Cardiac septum (tissue), 1 donor: ENCODE results near the gene SPATA17. TPM values are rescaled to one million over a fixed set of nuclear protein-coding genes. Genes with fewer than 3 reads are reported as not detected.
"Not testable (repeated sequence)": the region's sequence is repeated elsewhere in the genome, so short reads cannot be mapped to it uniquely, and the experiment has no call there.

ENCODE experiments used
- DNase-seq: peaks from one replicate; pipeline ENCODE4 v3.0.0-alpha.2; 2020; ENCODE audit warnings: low spot score
- intact Hi-C: fragments of 100-400 bp; cut with DNase I; formaldehyde crosslinking; loops from one replicate; pipeline ENCODE4 v1.14.0; 2022
- total RNA-seq: library from RNA; stranded (reverse); fragmentation: NEBNext Ultra II Directional; extraction: Animal tissue kit (Norgen Biotek cat#: 25700); gene quantifications from one replicate; pipeline ENCODE4 v1.2.1, GENCODE V29; 2021
- donor health status: DM: no; HTN: no; CAD: no.

The SPATA17 gene
- total RNA-seq, 1 donor from 2014 or later: 0.78 TPM

GRCh38 chr1:217668351-217668940, 37.3 kb downstream of the SPATA17 start:
- no peak for DNase-seq
- intact Hi-C loops: no loop called here

- intact Hi-C loops: no loop called here
These were observed 42.2 kb downstream of the SPATA17 start for GRCh38 chr1:217673387-217673786.

GRCh38 chr1:217674028-217674729, 43.0 kb downstream of the SPATA17 start:
- intact Hi-C loops: no loop called here
- DNase-seq: no peak

More at GRCh38 chr1:217673387-217673786, 42.2 kb downstream of the SPATA17 start:
- no peak for DNase-seq

- intact Hi-C loops: no loop called here
- DNase-seq: no peak
These were observed 50.7 kb downstream of the SPATA17 start for GRCh38 chr1:217681806-217682205.

DNA sequence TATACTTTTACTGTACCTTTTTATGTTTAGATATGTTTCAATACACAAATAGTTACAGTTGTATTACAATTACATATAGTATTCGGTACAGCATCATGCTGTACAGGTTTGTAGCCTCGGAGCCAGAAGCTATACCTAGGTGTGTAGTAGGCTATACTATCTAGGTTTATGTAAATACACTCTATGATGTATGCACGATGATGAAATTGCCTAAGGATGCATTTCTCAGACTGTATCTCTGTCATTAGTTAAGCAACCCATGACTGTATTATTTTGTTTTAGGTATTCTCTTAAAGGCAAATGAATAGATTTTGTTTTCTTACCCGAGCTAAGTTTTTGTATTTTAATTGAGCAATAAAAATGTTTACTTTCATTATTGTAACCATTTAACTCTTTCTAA, 56.4 kb downstream of the SPATA17 start:
- no peak for DNase-seq
- intact Hi-C loops: no loop called here

DNA sequence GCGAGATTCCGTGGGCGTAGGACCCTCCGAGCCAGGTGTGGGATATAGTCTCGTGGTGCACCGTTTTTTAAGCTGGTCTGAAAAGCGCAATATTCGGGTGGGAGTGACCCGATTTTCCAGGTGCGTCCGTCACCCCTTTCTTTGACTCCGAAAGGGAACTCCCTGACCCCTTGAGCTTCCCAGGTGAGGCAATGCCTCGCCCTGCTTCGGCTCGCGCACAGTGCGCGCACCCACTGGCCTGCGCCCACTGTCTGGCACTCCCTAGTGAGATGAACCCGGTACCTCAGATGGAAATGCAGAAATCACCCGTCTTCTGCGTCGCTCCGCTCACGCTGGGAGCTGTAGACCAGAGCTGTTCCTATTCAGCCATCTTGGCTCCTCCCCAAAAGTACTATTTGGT, 65.0 kb downstream of the SPATA17 start:
- intact Hi-C loops, DNase-seq: not testable (repeated sequence)

GRCh38 chr1:217703326-217703725, 72.2 kb downstream of the SPATA17 start:
- intact Hi-C loops: no loop called here
- no peak for DNase-seq

- DNase-seq: no peak
- intact Hi-C loops: no loop called here
These were observed 81.9 kb downstream of the SPATA17 start for GRCh38 chr1:217712925-217713597.

GRCh38 chr1:217715681-217716080, 84.5 kb downstream of the SPATA17 start:
- intact Hi-C loops: no loop called here
- DNase-seq: no peak

GRCh38 chr1:217717959-217718358, 86.8 kb downstream of the SPATA17 start:
- DNase-seq: no peak
- intact Hi-C loops: no loop called here

- intact Hi-C loops: no loop called here
- no peak for DNase-seq
These were observed 87.7 kb downstream of the SPATA17 start for GRCh38 chr1:217718873-217719272.

DNA sequence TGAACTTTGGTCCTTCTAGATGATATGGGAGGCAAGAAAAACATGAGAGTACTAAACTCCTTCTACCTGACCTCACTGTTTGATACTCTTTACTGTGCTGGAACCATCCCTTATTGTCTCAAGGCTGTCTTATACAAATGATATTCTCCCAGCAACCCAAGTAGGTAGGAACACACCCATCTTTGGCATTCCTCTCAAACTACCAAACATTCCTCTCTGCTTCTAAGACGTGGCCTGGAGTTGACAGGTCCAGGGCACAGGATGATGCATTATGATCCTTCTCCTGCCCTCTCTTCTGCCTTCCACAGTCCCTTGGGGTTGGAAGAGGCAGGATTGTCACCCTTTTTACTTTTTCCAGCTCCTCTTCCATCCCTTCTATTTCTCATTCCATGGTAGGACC, 90.5 kb downstream of the SPATA17 start:
- no peak for DNase-seq
- intact Hi-C loops: no loop called here

GRCh38 chr1:217734973-217735372, 103.8 kb downstream of the SPATA17 start:
- intact Hi-C loops: no loop called here
- no peak for DNase-seq

DNA sequence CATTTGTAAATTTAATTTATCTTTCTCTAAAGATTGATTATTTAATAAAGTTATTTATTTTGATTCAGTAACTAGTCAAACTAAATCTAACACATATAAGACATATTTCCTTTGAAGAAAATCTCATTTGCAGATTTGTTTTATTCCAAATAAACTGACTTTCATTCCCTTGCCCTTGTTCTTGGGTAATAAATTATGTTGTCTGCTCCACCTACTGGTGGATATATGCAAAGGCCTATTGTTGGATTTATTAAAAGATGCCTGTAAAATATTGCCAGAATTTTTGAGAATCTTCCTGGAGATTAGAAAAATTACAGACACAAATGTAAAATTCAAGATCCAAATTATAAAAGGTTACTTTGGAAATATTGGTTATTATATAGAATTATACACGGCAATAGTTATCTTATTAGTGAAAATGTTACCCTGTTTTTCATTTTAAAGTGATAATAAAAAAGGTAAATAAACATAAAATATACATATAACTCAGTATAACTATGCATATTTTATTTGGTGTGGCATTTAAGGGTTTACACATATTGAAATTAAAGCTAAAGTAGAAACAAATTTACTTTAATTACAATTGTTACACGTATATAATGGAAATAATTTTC, 116.1 kb downstream of the SPATA17 start:
- intact Hi-C loops: no loop called here
- DNase-seq: no peak

GRCh38 chr1:217769768-217770167, 138.6 kb downstream of the SPATA17 start:
- intact Hi-C loops: no loop called here
- no peak for DNase-seq

- DNase-seq: no peak
- intact Hi-C loops: no loop called here
These were observed 139.8 kb downstream of the SPATA17 start for GRCh38 chr1:217770918-217771317.

- no peak for DNase-seq
- intact Hi-C loops: no loop called here
These were observed 145.5 kb downstream of the SPATA17 start for GRCh38 chr1:217776693-217777092.

DNA sequence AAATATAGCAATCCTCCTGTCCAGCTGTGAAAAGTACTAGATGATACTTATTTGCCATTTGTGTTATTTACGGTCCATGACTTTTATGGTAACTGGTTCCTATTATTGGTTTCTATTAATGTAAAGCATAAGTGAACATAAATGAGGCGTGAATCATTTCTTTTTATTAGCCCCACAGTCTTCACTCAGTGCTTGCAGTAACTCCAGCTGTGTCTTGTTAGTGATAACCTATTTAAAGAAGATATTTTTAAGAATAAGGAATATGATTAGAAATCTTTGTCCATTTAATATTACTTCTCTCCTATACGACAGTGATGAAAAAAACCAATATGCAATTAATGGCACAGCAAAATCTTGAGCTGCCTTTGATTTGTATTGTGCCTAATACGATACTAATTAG, 149.9 kb downstream of the SPATA17 start:
- intact Hi-C loops: no loop called here
- no peak for DNase-seq

DNA sequence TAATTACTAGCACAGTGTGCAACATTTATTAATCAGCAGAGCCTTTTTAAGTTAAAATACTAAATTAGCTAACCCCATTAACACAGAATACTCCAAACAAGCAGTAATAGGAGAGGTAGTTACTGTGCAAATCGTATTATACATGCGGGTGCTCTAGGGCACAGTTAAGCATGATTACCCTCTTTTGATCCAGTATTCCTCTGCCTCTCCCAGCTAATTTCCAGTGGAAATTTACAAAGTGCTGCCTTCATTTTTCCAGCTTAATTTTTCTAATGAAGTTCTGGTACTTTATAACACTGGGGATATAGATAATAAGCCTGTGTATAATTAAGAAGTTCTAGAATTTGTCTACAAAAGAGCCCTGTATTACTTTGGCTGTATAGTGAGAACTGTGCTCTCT, 159.9 kb downstream of the SPATA17 start:
- intact Hi-C loops: no loop called here
- no peak for DNase-seq

DNA sequence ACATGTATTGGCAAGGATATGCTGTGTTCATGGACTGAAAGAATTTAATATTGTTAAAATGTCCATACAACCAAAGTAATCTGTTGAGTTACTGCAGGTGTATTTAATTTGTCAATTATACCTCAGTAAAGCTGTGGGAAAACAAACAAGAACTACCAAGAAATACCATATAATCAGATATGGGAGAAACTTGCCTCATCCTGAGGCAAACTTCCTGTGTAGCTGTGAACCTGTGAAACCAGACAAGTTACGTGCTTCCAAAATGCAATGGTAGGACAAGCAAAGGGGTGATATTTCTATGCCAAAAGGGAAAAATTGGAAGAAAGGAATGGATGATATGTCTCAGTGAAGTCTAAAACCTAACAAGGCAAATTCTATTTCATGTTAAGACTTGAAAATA, 174.6 kb downstream of the SPATA17 start:
- intact Hi-C loops: no loop called here
- no peak for DNase-seq

GRCh38 chr1:217812175-217812574, 181.0 kb downstream of the SPATA17 start:
- intact Hi-C loops: no loop called here
- no peak for DNase-seq
